ENCODE results near the gene PARVB.
A peak's percentile ranks its signal among the peaks of the same experiment; 100 is the strongest.

Gene PARVB

GRCh38 chr22:44187652-44188230, 163.6 kb downstream of the PARVB start:
- no peak for TF ChIP-seq CTCF (IDR thresholded peaks at IDR 0.05; ENCODE audit: low read depth, low read length)
- no peak for TF ChIP-seq EZH2phosphoT487 (IDR thresholded peaks at IDR 0.05; ENCODE audit: low read depth)
- peaks cover 13% of the 10 kb centered on the region; the same call in 1 of the 2 replicates for H4K20me1 ChIP-seq (ENCODE audit: insufficient read depth, low read length)
- H3K79me2 ChIP-seq (ENCODE audit: low read length): no peaks in the 10 kb centered on the region
- no peak overlapping the region for H3K4me2 ChIP-seq (ENCODE audit: low read length)
- H3K4me3 ChIP-seq (ENCODE audit: low read length): no peak overlapping the region
- H3K4me1 ChIP-seq (ENCODE audit: low read length): peaks cover 37% of the 10 kb centered on the region
- H2AFZ ChIP-seq (ENCODE audit: low read depth, low read length): no peak overlapping the region
- H3K27ac ChIP-seq (ENCODE audit: low read length): no peak overlapping the region
- no peaks in the 10 kb centered on the region for H3K9me3 ChIP-seq (ENCODE audit: insufficient read depth, low read length)
- H3K9ac ChIP-seq (ENCODE audit: low read length): no peak overlapping the region
- H3K27me3 ChIP-seq (ENCODE audit: low read depth, low read length): peaks cover 37% of the 10 kb centered on the region
- H3K36me3 ChIP-seq (replicated peaks; ENCODE audit: low read depth, low read length): no peaks in the 10 kb centered on the region

- Histone ChIP-seq H4K20me1 (ENCODE audit: insufficient read depth, low read length) (peaks cover 13% of the 10 kb centered on the region; the same call in 1 of the 2 replicates), H3K79me2 (ENCODE audit: low read length) (no peaks in the 10 kb centered on the region), H3K27me3 (ENCODE audit: low read depth, low read length) (peaks cover 43% of the 10 kb centered on the region), H3K27ac (ENCODE audit: low read length) (no peak overlapping the region), H3K9me3 (ENCODE audit: insufficient read depth, low read length) (no peaks in the 10 kb centered on the region), H2AFZ (ENCODE audit: low read depth, low read length) (no peak overlapping the region), H3K4me3 (ENCODE audit: low read length) (no peak overlapping the region), H3K9ac (ENCODE audit: low read length) (no peak overlapping the region), H3K36me3 (replicated peaks; ENCODE audit: low read depth, low read length) (no peaks in the 10 kb centered on the region), H3K4me1 (ENCODE audit: low read length) (peaks cover 31% of the 10 kb centered on the region), H3K4me2 (ENCODE audit: low read length) (no peak overlapping the region)
- TF ChIP-seq EZH2phosphoT487 (IDR thresholded peaks at IDR 0.05; ENCODE audit: low read depth) (no peak), CTCF (IDR thresholded peaks at IDR 0.05; ENCODE audit: low read depth, low read length) (no peak)
These were observed 164.2 kb downstream of the PARVB start for GRCh38 chr22:44188316-44188715.

- H3K27ac ChIP-seq (ENCODE audit: low read length): no peak overlapping the region
- H2AFZ ChIP-seq (ENCODE audit: low read depth, low read length): no peak overlapping the region
- H3K9ac ChIP-seq (ENCODE audit: low read length): no peak overlapping the region
- peaks cover 31% of the 10 kb centered on the region for H3K4me1 ChIP-seq (ENCODE audit: low read length)
- no peaks in the 10 kb centered on the region for H3K9me3 ChIP-seq (ENCODE audit: insufficient read depth, low read length)
- H3K79me2 ChIP-seq (ENCODE audit: low read length): no peaks in the 10 kb centered on the region
- H3K4me3 ChIP-seq (ENCODE audit: low read length): no peak overlapping the region
- no peaks in the 10 kb centered on the region for H3K36me3 ChIP-seq (replicated peaks; ENCODE audit: low read depth, low read length)
- H3K27me3 ChIP-seq (ENCODE audit: low read depth, low read length): peaks cover 50% of the 10 kb centered on the region
- no peak overlapping the region for H3K4me2 ChIP-seq (ENCODE audit: low read length)
- peaks cover 20% of the 10 kb centered on the region; the same call in 1 of the 2 replicates for H4K20me1 ChIP-seq (ENCODE audit: insufficient read depth, low read length)
- no peak for TF ChIP-seq CTCF (IDR thresholded peaks at IDR 0.05; ENCODE audit: low read depth, low read length)
- no peak for TF ChIP-seq EZH2phosphoT487 (IDR thresholded peaks at IDR 0.05; ENCODE audit: low read depth)
These were observed 165.0 kb downstream of the PARVB start for GRCh38 chr22:44188986-44189630.

GRCh38 chr22:44190381-44190976, 166.4 kb downstream of the PARVB start:
- no peaks in the 10 kb centered on the region for H3K9me3 ChIP-seq (ENCODE audit: insufficient read depth, low read length)
- H4K20me1 ChIP-seq (ENCODE audit: insufficient read depth, low read length): peaks cover 22% of the 10 kb centered on the region
- TF ChIP-seq EZH2phosphoT487 (IDR thresholded peaks at IDR 0.05; ENCODE audit: low read depth): no peak
- no peak for TF ChIP-seq CTCF (IDR thresholded peaks at IDR 0.05; ENCODE audit: low read depth, low read length)
- peak overlapping the region; percentile 61 for H3K4me2 ChIP-seq (ENCODE audit: low read length)
- no peak overlapping the region for H3K9ac ChIP-seq (ENCODE audit: low read length)
- peaks cover 61% of the 10 kb centered on the region for H3K27me3 ChIP-seq (ENCODE audit: low read depth, low read length)
- H3K4me3 ChIP-seq (ENCODE audit: low read length): no peak overlapping the region
- no peaks in the 10 kb centered on the region for H3K79me2 ChIP-seq (ENCODE audit: low read length)
- no peak overlapping the region for H3K27ac ChIP-seq (ENCODE audit: low read length)
- no peaks in the 10 kb centered on the region for H3K36me3 ChIP-seq (replicated peaks; ENCODE audit: low read depth, low read length)
- H2AFZ ChIP-seq (ENCODE audit: low read depth, low read length): no peak overlapping the region
- peaks cover 28% of the 10 kb centered on the region for H3K4me1 ChIP-seq (ENCODE audit: low read length)
